Transverse colon (tissue), 3 donors: Measurements from ENCODE around the gene ATP1A2.

ENCODE experiments used
- EP300 ChIP-seq: sonication (generic); formaldehyde crosslinking; IDR thresholded peaks from one replicate; pipeline ENCODE4 v1.6.1; 2017; ENCODE audit warnings: antibody characterized with exemption, low read depth
- TF ChIP-seq, protein P1 (sequence below), 5 experiments: fragments of 200-600 bp in 3 of 5; fragments of 450-650 bp in 2 of 5; sonication (generic) in 3 of 5; IDR thresholded peaks; 1 replicate in 2 of 5; 2 replicates in 3 of 5; pipeline ENCODE4 v1.5.1; 2016 to 2017; ENCODE audit warnings: antibody characterized with exemption in 5 of 5, inconsistent platforms in 3 of 5, mild to moderate bottlenecking in 2 of 5, moderate library complexity in 1 of 5

DNA sequence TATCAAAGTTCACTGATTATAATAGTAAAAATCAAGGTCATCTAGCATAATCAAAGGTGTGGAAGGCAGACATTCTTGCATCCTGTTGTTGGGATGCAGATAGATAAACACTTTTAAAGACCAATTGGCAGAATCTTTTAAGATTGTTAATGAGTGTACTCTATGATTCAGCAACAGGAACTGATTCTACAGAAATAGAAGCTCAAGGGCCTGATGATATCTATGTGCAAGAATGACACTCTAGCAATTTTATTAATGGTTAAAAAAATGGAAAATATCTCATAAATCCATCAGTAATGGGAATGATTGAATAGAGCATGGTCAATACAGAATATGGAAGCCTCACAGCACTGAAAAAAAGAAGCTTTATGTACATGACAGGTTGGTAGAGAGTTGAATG is 33.7 kb downstream of the ATP1A2 start:
- TF ChIP-seq, protein P1, sequence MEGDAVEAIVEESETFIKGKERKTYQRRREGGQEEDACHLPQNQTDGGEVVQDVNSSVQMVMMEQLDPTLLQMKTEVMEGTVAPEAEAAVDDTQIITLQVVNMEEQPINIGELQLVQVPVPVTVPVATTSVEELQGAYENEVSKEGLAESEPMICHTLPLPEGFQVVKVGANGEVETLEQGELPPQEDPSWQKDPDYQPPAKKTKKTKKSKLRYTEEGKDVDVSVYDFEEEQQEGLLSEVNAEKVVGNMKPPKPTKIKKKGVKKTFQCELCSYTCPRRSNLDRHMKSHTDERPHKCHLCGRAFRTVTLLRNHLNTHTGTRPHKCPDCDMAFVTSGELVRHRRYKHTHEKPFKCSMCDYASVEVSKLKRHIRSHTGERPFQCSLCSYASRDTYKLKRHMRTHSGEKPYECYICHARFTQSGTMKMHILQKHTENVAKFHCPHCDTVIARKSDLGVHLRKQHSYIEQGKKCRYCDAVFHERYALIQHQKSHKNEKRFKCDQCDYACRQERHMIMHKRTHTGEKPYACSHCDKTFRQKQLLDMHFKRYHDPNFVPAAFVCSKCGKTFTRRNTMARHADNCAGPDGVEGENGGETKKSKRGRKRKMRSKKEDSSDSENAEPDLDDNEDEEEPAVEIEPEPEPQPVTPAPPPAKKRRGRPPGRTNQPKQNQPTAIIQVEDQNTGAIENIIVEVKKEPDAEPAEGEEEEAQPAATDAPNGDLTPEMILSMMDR (IDR thresholded peaks at IDR 0.05): no peak
- no peak for TF ChIP-seq EP300
